ENCODE results near the gene GCNA. TPM values are rescaled to one million over a fixed set of nuclear protein-coding genes. Genes with fewer than 3 reads are reported as not detected.

GCNA gene
- total RNA-seq, 2 donors from 2014 or later: 0.48 to 3.0 TPM

GRCh38 chrX:71612256-71612655 is 34.0 kb downstream of the GCNA start:
- peaks cover 51% of the 10 kb centered on the region for H3K36me3 ChIP-seq
- no peak overlapping the region for H3K27ac ChIP-seq
- no peaks in the 10 kb centered on the region for H3K9me3 ChIP-seq
- no peaks in the 10 kb centered on the region for H3K27me3 ChIP-seq
- TF ChIP-seq CTCF (IDR thresholded peaks at IDR 0.05): no peak
- no peak overlapping the region for H3K4me3 ChIP-seq
- no peak for DNase-seq (ENCODE audit: low spot score)
- no peaks in the 10 kb centered on the region for H3K4me1 ChIP-seq

GRCh38 chrX:71615056-71615455 is 36.8 kb downstream of the GCNA start:
- no peak for DNase-seq (ENCODE audit: low spot score)
- no peak overlapping the region for H3K4me3 ChIP-seq

GRCh38 chrX:71615954-71616353 is 37.7 kb downstream of the GCNA start:
- Histone ChIP-seq H3K36me3 (peaks cover 29% of the 10 kb centered on the region), H3K9me3 (no peaks in the 10 kb centered on the region), H3K4me3 (no peak overlapping the region), H3K4me1 (no peaks in the 10 kb centered on the region), H3K27me3 (no peaks in the 10 kb centered on the region), H3K27ac (no peak overlapping the region)
- TF ChIP-seq CTCF (IDR thresholded peaks at IDR 0.05): no peak
- DNase-seq (ENCODE audit: low spot score): no peak

More at GRCh38 chrX:71615056-71615455, 36.8 kb downstream of the GCNA start:
- no peak for TF ChIP-seq CTCF (IDR thresholded peaks at IDR 0.05)
- Histone ChIP-seq H3K9me3 (no peaks in the 10 kb centered on the region), H3K4me1 (no peaks in the 10 kb centered on the region), H3K36me3 (peaks cover 35% of the 10 kb centered on the region), H3K27me3 (no peaks in the 10 kb centered on the region), H3K27ac (no peak overlapping the region)

- TF ChIP-seq CTCF (IDR thresholded peaks at IDR 0.05): no peak
- H3K4me1 ChIP-seq: peaks cover 0 to 1% of the 10 kb centered on the region in 2 donors
- no peak for DNase-seq (ENCODE audit: low spot score)
- H3K27ac ChIP-seq: no peak overlapping the region
- H3K9me3 ChIP-seq: no peaks in the 10 kb centered on the region
- no peaks in the 10 kb centered on the region for H3K27me3 ChIP-seq
- peaks cover 19% of the 10 kb centered on the region for H3K36me3 ChIP-seq
- no peak overlapping the region for H3K4me3 ChIP-seq
Measured at GRCh38 chrX:71616672-71617529, 38.7 kb downstream of the GCNA start.

- no peak for TF ChIP-seq CTCF (IDR thresholded peaks at IDR 0.05)
- H3K36me3 ChIP-seq: peaks cover 12% of the 10 kb centered on the region
- no peaks in the 10 kb centered on the region for H3K9me3 ChIP-seq
- no peak overlapping the region for H3K4me3 ChIP-seq
- H3K4me1 ChIP-seq: peaks cover 0 to 10% of the 10 kb centered on the region in 2 donors
- DNase-seq (ENCODE audit: low spot score): no peak
- no peaks in the 10 kb centered on the region for H3K27me3 ChIP-seq
- H3K27ac ChIP-seq: no peak overlapping the region
Measured at GRCh38 chrX:71617742-71618141, 39.5 kb downstream of the GCNA start.

Measured in right atrium auricular region (tissue), 2 donors.